ENCODE data around the gene APCDD1L.

APCDD1L gene

GRCh38 chr20:58523072-58523970 lies 8.1 kb upstream of the APCDD1L start:
- H3K27ac ChIP-seq: peak overlapping the region; percentile 93
- H3K4me3 ChIP-seq: peak overlapping the region; percentile 71
- TF ChIP-seq POLR2AphosphoS5 (IDR thresholded peaks at IDR 0.05; ENCODE audit: borderline replicate concordance, low read depth, low read length) (peak; percentile 40; the same call in 1 of the 2 replicates), FOXP2 (optimal IDR thresholded peaks at IDR 0.05; ENCODE audit: control extremely low read depth, extremely low read length, insufficient read depth) (no peak), EZH2 (IDR thresholded peaks at IDR 0.05) (no peak)
- H3K36me3 ChIP-seq (ENCODE audit: insufficient read depth, low read length): no peaks in the 10 kb centered on the region
- peaks cover 10% of the 10 kb centered on the region; the same call in 1 of the 2 replicates for H3K9me3 ChIP-seq (ENCODE audit: low read depth, low read length)
- DNase-seq (ENCODE audit: low read depth, low spot score): peak; percentile 73
- H3K9ac ChIP-seq (ENCODE audit: insufficient read length): peak overlapping the region; percentile 25

- Histone ChIP-seq H3K9ac (ENCODE audit: insufficient read length) (no peak overlapping the region), H3K27ac (peak overlapping the region; percentile 93), H3K4me3 (peak overlapping the region; percentile 71), H3K36me3 (ENCODE audit: insufficient read depth, low read length) (no peaks in the 10 kb centered on the region), H3K9me3 (ENCODE audit: low read depth, low read length) (peaks cover 10% of the 10 kb centered on the region; the same call in 1 of the 2 replicates)
- no peak for DNase-seq (ENCODE audit: low read depth, low spot score)
- TF ChIP-seq EZH2 (IDR thresholded peaks at IDR 0.05) (no peak), FOXP2 (optimal IDR thresholded peaks at IDR 0.05; ENCODE audit: control extremely low read depth, extremely low read length, insufficient read depth) (no peak), POLR2AphosphoS5 (IDR thresholded peaks at IDR 0.05; ENCODE audit: borderline replicate concordance, low read depth, low read length) (no peak)
Measured at GRCh38 chr20:58522666-58523065, 7.5 kb upstream of the APCDD1L start.

- TF ChIP-seq POLR2AphosphoS5 (IDR thresholded peaks at IDR 0.05; ENCODE audit: borderline replicate concordance, low read depth, low read length): no peak
- Histone ChIP-seq H3K36me3 (ENCODE audit: insufficient read depth, low read length) (no peaks in the 10 kb centered on the region), H3K9ac (ENCODE audit: insufficient read length) (no peak overlapping the region), H3K9me3 (ENCODE audit: low read depth, low read length) (peaks cover 6% of the 10 kb centered on the region; the same call in 1 of the 2 replicates), H3K4me3 (no peak overlapping the region), H3K27ac (0 out of 2 replicates have a peak overlapping the region, but pooled peaks have one; percentile 93)
- no peak for DNase-seq (ENCODE audit: low read depth, low spot score)
Measured at GRCh38 chr20:58521763-58522162, 6.6 kb upstream of the APCDD1L start.

- Histone ChIP-seq H3K4me3 (no peak overlapping the region), H3K36me3 (ENCODE audit: insufficient read depth, low read length) (no peaks in the 10 kb centered on the region), H3K9me3 (ENCODE audit: low read depth, low read length) (no peaks in the 10 kb centered on the region), H3K9ac (ENCODE audit: insufficient read length) (no peak overlapping the region), H3K27ac (no peak overlapping the region)
- TF ChIP-seq FOXP2 (optimal IDR thresholded peaks at IDR 0.05; ENCODE audit: control extremely low read depth, extremely low read length, insufficient read depth) (no peak), EZH2 (IDR thresholded peaks at IDR 0.05) (no peak), POLR2AphosphoS5 (IDR thresholded peaks at IDR 0.05; ENCODE audit: borderline replicate concordance, low read depth, low read length) (no peak)
- no peak for DNase-seq (ENCODE audit: low read depth, low spot score)
Measured at GRCh38 chr20:58519940-58520712, 4.9 kb upstream of the APCDD1L start.

GRCh38 chr20:58518896-58519593 lies 3.8 kb upstream of the APCDD1L start:
- Histone ChIP-seq H3K27ac (no peak overlapping the region), H3K9me3 (ENCODE audit: low read depth, low read length) (no peaks in the 10 kb centered on the region), H3K9ac (ENCODE audit: insufficient read length) (no peak overlapping the region), H3K36me3 (ENCODE audit: insufficient read depth, low read length) (no peaks in the 10 kb centered on the region), H3K4me3 (no peak overlapping the region)
- TF ChIP-seq FOXP2 (optimal IDR thresholded peaks at IDR 0.05; ENCODE audit: control extremely low read depth, extremely low read length, insufficient read depth) (no peak), EZH2 (IDR thresholded peaks at IDR 0.05) (no peak), POLR2AphosphoS5 (IDR thresholded peaks at IDR 0.05; ENCODE audit: borderline replicate concordance, low read depth, low read length) (no peak)
- no peak for DNase-seq (ENCODE audit: low read depth, low spot score)

- Histone ChIP-seq H3K27ac (no peak overlapping the region), H3K36me3 (ENCODE audit: insufficient read depth, low read length) (no peaks in the 10 kb centered on the region), H3K9ac (ENCODE audit: insufficient read length) (no peak overlapping the region), H3K4me3 (no peak overlapping the region), H3K9me3 (ENCODE audit: low read depth, low read length) (no peaks in the 10 kb centered on the region)
- TF ChIP-seq POLR2AphosphoS5 (IDR thresholded peaks at IDR 0.05; ENCODE audit: borderline replicate concordance, low read depth, low read length) (no peak), EZH2 (IDR thresholded peaks at IDR 0.05) (no peak), FOXP2 (optimal IDR thresholded peaks at IDR 0.05; ENCODE audit: control extremely low read depth, extremely low read length, insufficient read depth) (no peak)
- DNase-seq (ENCODE audit: low read depth, low spot score): no peak
Measured at GRCh38 chr20:58518387-58518786, 3.2 kb upstream of the APCDD1L start.

GRCh38 chr20:58514321-58515232 lies 622 bp downstream of the APCDD1L start:
- no peaks in the 10 kb centered on the region for H3K9me3 ChIP-seq (ENCODE audit: low read depth, low read length)
- TF ChIP-seq POLR2AphosphoS5 (IDR thresholded peaks at IDR 0.05; ENCODE audit: borderline replicate concordance, low read depth, low read length) (no peak), FOXP2 (optimal IDR thresholded peaks at IDR 0.05; ENCODE audit: control extremely low read depth, extremely low read length, insufficient read depth) (no peak), EZH2 (IDR thresholded peaks at IDR 0.05) (no peak)
- H3K27ac ChIP-seq: no peak overlapping the region
- H3K4me3 ChIP-seq: no peak overlapping the region
- no peak overlapping the region for H3K9ac ChIP-seq (ENCODE audit: insufficient read length)
- DNase-seq (ENCODE audit: low read depth, low spot score): no peak
- no peaks in the 10 kb centered on the region for H3K36me3 ChIP-seq (ENCODE audit: insufficient read depth, low read length)
